Measurements from ENCODE around the gene RPS6KA3.

RPS6KA3 gene

GRCh38 chrX:20266810-20267606 is at the start of gene RPS6KA3:
Gene RPS6KA3, minus strand, starts transcription at chrX:20266909. Its CDS starts 277 bp downstream, at chrX:20266632.
- peak; percentile 93 for DNase-seq

DNA sequence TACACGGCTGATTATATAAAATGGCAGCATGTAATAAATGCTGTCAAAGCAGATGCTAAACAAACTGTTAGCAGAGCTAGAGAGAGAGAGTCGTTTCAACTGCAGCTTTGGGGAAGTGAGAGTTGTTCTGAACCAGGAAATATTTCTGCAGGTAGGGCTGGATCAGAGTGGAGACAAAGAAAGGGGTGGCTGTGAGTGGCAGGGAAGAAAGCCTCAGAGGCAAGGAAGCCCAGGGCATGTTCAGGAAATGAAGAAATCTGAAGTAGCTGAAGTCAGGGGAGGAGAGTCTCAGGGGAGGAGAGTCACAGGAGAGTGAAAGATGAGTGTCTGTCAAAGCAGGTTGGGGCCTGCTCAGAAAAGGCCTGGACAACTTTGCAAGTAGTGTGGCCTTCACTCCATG is 48.4 kb upstream of the RPS6KA3 start:
- DNase-seq = no peak

DNA sequence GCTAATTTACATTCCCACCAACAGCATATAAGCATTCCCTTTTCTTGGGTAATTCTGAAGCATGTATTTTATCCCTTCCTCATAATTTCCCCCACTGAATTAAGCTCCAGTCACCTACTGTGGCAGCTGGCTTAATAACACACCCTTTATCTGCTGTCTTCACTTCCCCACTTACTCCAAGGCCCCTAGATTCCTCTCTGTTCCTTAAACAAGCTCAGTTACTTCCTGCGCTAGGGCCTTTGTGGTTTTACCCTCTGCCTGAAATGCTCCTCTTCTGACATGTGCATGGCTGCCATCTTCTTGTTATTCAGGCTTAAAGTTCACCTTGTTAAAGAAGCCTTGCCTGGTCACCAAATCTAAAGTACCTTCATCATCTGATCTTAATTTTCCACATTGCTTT is 47.2 kb upstream of the RPS6KA3 start:
- DNase-seq = no peak

- no peak for DNase-seq
Observed at GRCh38 chrX:20312018-20312417, 45.3 kb upstream of the RPS6KA3 start.

DNA sequence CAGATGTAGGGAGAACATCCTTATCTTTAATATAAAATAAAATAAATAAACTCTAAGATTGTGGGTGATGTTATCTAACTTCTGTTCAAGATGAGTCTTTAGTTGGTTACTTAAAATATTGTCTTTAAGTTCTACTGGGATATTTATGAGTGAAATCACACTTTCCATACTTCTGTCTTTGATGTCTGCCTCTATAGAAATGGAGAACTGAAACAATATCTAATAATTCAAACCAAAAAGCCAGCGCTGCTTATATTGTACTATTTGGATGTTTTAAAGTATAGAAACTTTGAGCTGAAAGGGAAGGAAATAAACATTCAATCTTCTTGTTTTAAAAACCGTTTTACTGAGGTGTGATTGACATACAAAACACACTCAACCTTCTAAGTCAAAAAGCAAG is 44.8 kb upstream of the RPS6KA3 start:
- no peak for DNase-seq

DNA sequence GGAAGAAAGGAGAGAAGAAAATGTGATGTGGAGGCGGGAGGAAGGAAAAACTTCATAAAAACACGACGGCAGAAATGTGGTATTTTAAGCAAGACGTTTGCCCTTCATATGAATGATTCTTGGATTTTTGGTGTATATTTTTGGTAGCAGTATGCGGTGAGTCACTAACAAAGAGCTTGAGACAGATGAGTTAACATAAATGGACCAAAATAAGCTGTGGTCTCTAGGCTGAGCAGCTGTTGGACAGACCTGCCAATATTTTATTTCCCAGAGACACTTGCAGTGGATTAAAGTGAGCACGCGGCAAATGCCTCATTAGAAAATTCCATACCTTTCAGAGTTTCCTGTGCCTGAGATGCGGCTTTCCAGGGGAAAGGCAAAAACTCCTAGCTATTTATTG is 43.1 kb upstream of the RPS6KA3 start:
- DNase-seq = no peak

- DNase-seq = no peak
Observed at GRCh38 chrX:20306668-20307067, 40.0 kb upstream of the RPS6KA3 start.

GRCh38 chrX:20300822-20301221 is 34.1 kb upstream of the RPS6KA3 start:
- DNase-seq = no peak

DNA sequence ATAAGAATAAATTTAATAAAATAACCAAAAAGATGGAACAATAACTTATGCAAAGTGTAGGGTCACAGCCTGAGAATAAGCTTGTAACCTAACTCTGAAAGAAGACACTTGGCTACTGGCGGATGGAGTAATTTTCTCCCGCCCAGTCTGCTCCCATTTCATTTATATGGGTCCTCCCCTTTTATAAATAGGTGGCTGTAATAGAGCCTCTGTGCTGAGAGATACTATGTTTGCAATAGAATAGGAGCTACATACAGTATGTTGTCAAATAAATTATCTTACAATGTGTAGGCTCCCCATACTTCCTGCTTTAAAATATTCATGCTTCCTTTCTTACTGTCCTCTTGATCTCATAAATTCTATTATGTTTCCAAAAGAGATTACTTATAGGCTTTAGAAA is 28.2 kb upstream of the RPS6KA3 start:
- no peak for DNase-seq

GRCh38 chrX:20294284-20294683 is 27.6 kb upstream of the RPS6KA3 start:
- DNase-seq = no peak

DNA sequence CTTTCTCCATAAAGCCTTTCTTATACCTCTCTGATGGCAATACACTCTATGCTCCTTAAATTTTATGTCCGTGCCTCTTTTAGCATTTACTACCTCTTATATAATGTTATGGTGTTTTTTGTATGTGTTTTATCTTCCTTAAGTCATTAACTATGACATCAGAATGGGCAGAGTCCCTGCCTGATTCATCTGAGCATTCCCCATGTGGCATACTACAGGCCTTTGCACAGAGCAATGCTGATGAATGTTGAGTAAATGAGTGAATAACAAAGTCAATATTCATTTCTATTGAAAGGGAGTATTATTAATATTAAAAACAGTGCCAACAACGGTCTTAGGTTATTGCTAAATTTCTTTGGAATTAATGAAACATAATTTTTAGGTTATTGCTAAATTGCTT is 18.8 kb upstream of the RPS6KA3 start:
- no peak for DNase-seq

DNA sequence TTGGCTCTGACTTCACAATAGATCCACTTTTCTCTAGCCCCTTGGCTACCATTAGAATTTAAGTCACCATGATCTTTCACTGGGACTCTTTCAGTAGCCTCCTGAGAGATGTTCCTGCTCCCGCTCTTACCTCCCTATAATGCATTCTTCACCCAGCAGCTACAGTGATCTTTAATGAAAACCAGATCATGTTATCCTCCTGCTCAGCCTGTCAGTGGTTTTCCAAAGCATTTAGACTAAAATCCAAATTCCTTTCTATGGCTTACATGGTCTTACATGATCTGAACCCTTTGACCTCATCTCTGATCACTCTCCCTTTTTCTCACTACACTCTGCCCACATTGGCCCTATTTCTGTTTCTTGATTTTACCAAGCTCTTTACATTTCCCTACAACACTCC is 18.3 kb upstream of the RPS6KA3 start:
- DNase-seq = no peak

DNA sequence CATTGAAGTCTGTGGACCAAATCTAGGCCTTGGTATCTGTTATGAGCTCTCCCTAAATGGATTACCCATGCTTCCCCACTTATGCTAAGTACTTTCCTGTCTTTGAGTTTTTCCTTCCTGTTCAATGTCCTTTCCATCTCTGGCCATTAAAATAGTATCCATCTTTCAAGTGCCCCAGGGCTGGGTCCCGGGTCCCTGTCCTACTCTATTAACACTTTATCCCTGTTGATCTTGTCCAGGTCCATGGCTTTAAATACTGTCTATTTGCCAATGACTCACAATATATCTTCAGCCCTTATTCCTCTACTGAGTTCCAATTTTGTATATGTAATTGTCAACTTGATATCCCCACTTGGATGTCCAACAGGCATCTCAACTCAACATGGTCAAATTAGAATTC is 17.7 kb upstream of the RPS6KA3 start:
- DNase-seq = no peak

GRCh38 chrX:20280938-20281337 is 14.2 kb upstream of the RPS6KA3 start:
- no peak for DNase-seq

- no peak for DNase-seq
Observed at GRCh38 chrX:20274121-20274520, 7.4 kb upstream of the RPS6KA3 start.

GRCh38 chrX:20271730-20272129 is 5.0 kb upstream of the RPS6KA3 start:
- no peak for DNase-seq

DNA sequence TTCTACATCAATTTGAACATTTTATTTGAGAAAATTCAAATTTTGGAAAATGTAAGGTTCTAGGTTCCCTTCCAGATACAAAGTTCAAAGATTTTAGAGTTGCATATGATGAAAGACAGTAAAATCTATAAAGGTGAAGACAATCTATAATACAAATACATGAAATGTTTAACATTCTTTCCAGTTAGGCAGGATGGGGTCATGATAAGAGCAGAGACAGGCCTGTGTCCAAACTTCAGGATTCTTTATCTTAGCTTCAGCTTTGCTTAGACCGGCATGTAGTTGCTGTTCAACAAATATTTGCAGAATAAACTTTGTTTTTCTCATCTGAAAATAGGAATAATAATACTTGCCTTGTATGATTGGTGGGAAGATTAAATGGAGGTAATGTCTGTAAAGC is 4.5 kb upstream of the RPS6KA3 start:
- no peak for DNase-seq

DNA sequence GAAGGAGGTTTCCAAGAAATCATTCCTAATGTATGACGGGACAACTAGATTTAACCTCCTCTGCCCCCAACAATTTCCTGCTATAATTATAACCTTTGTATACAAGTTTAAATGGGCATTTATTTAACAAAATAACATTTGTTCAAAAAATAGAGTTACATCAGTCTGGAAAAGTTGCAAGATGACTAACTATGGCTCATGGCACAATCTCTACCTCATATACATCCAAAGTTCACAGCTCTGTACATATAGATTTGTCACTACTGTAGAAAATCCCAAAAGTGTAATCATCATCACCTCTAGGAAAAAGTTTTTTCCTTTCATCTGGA is 3.8 kb upstream of the RPS6KA3 start:
- no peak for DNase-seq

GRCh38 chrX:20269848-20270561 is 3.3 kb upstream of the RPS6KA3 start:
- no peak for DNase-seq

GRCh38 chrX:20267931-20268701 is 1.4 kb upstream of the RPS6KA3 start:
- peak; percentile 18 for DNase-seq

DNA sequence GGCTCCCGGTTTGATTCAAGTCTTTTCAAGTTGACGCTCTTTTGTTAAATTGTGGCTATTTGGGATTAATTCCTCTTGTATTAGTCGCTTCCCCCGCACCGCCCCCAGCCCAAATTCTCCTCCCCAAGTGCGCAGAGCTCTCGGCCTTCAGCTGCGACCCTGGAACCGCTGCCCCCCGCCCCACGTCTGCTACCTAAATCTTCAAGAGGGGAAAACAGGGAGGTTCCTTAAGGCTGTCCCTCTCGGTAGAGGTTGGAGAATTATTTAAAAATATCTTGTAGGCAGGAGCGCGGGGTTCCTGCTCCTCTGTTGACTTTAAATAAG is 860 bp upstream of the RPS6KA3 start:
- DNase-seq = no peak

DNA sequence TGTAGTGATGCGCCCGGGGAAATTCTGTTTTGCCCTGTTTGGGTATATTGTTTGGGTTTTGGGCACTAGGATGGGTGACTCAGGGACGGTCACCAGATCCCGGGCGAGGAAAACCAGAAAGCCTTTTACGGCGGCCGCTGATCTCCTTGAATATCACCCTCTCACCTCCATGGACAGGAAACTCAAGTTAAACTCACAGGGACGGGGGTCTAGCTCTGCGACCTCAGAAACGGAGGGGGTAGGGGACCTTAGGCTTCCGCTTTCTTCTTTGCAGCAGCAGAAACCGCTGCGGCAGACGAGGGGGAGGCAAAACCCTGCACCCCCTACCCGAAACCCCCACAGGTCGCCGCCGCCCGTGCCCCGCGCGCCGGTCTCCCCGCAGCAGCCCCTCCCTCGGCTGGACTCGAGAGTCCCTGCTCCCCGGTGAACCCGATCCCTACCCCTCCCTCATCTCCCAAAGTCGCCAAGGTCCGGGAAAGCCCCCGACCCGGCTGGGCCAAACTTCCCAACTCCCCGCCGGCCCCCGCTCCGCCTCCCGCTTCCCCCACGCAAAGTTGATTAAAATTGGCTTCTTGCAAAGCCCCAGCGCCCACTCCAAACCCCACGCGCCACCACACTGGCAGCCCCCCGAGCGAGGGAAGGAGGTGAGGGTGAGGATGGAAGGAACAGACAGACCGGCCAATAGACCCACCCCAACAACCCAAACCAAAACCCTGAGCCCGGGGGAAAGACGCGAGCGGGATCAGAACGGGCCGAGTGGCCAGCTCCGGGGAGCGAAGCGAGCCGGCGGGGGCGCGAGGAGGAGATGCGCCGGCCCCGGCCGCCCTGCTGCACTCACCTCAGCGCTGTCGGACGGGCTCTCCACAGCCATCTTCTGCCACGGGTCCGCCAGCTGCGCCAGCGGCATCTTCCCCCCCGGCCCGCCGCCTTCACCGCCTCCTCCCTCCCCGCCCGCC is 705 bp downstream of the RPS6KA3 start:
- peak; percentile 33 for DNase-seq

DNA sequence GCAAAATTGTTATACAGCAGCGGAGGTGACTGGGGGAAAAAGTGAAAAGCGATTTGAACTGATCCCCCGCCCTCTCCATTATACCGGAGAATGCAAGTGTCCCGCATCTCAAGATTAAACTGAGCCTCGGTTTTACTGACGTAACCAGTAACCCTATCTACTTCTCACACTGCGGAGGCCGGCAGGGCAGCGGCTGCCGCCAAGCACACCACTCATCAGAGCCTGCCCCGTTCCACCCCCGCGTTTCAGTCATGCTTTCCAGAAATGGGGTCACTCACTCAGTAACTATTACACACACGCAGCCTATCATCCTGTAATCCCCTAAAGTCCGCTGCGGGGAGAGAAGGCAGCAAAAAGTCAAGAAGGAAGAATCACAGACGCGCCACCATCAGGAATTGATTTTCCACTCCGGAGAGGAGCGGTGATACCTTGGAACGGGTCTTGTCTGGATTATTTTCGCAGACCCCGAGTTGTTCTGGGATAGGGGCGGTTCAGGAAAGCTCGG is 1.4 kb downstream of the RPS6KA3 start:
- peak; percentile 63 for DNase-seq
